GM23248 (cell line): ENCODE data around the gene MOB2.

Source experiments
- EZH2 ChIP-seq: fragments of 200-600 bp; sonication (generic); IDR thresholded peaks from 2 replicates; pipeline ENCODE4 v1.6.1; 2018; ENCODE audit warnings: antibody characterized with exemption, mild to moderate bottlenecking; ENCODE audit not compliant: insufficient read depth, poor library complexity, severe bottlenecking
- EZH2phosphoT487 ChIP-seq: fragments of 200-600 bp; sonication (generic); IDR thresholded peaks from 2 replicates; pipeline ENCODE4 v1.6.1; 2018; ENCODE audit warnings: antibody characterized with exemption, moderate library complexity, mild to moderate bottlenecking, low read depth; ENCODE audit not compliant: insufficient read depth

GRCh38 chr11:1457326-1457680 is 29.3 kb downstream of the MOB2 start:
- no peak for TF ChIP-seq EZH2
- no peak for TF ChIP-seq EZH2phosphoT487
